ENCODE results near the gene RNF19B. TPM values are rescaled to one million over a fixed set of nuclear protein-coding genes. Genes with fewer than 3 reads are reported as not detected.

RNF19B gene, protein sequence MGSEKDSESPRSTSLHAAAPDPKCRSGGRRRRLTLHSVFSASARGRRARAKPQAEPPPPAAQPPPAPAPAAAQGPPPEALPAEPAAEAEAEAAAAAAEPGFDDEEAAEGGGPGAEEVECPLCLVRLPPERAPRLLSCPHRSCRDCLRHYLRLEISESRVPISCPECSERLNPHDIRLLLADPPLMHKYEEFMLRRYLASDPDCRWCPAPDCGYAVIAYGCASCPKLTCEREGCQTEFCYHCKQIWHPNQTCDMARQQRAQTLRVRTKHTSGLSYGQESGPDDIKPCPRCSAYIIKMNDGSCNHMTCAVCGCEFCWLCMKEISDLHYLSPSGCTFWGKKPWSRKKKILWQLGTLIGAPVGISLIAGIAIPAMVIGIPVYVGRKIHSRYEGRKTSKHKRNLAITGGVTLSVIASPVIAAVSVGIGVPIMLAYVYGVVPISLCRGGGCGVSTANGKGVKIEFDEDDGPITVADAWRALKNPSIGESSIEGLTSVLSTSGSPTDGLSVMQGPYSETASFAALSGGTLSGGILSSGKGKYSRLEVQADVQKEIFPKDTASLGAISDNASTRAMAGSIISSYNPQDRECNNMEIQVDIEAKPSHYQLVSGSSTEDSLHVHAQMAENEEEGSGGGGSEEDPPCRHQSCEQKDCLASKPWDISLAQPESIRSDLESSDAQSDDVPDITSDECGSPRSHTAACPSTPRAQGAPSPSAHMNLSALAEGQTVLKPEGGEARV
- 32.8 and 33.7 TPM in 2 replicates for total RNA-seq

DNA sequence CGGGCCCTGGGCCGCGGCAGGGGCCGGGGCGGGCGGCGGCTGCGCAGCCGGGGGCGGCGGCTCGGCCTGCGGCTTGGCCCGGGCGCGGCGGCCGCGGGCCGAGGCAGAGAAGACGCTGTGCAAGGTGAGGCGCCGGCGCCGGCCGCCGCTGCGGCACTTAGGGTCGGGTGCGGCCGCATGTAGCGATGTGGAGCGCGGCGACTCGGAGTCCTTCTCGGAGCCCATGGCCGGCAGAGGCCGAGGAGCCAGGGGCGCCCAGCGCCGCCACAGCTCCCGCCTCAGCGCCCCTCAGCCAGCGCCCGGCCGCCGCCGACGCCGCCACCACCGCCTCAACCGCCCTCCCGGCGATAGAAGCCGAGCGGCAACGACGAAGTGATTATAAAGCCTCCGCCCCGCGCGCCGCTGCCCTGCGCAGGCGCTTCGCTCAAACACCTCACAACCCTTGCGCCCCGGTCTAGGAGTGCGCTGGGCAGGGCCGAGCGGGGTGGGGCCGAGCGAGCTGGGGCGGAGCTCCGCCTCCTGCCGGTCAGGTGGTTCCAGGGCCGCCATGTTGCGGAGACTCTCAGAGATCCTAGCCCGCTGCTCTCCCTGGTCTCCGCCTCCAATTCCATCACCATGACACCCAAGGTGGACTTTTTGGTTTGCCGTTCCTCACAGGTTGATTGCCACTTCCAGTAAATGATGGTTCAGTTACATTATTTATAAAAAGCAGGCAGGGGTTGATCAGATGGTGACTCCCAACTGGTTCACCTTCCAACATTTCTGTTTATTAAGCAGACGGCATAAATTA, at the start of gene RNF19B:
Gene RNF19B, minus strand, starts transcription at position 349 of the 790 bp plus-strand sequence. Its CDS starts 124 bp downstream, at position 225.
- Histone ChIP-seq H3K4me3 (ENCODE audit: low read depth, low read length) (peak within 1 kb of the TSS; percentile 93), H3K27me3 (ENCODE audit: control insufficient read depth, insufficient read depth, low read length) (no peaks in the 10 kb centered on the region), H3K36me3 (ENCODE audit: control insufficient read depth, insufficient read depth, low read length) (no peaks in the 10 kb centered on the region)
- peak; percentile 72 for DNase-seq (ENCODE audit: low read depth)
- no peak for TF ChIP-seq CTCF (IDR thresholded peaks at IDR 0.05; ENCODE audit: insufficient read depth, low read length, poor library complexity, severe bottlenecking)

DNA sequence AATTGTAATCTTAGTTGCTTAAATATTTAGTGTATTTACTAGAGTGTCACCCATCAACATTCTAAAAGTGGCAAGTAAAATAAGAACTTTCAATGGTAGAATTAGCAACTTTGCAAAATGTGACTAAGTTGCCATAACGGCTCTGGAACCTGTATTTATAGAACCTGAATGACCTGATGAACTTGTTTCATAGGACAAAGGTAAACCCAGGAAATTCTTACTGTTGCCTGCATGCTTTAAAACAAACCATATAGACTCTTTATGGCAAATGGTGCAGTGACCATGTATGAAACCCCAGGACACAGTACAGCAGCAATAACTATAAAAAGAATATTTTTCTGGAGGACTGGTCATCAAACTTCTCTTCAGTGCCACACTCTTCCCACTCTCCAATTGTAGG, 49.2 kb upstream of the RNF19B start:
- no peak for TF ChIP-seq CTCF (IDR thresholded peaks at IDR 0.05; ENCODE audit: insufficient read depth, low read length, poor library complexity, severe bottlenecking)
- Histone ChIP-seq H3K36me3 (ENCODE audit: control insufficient read depth, insufficient read depth, low read length) (no peaks in the 10 kb centered on the region), H3K27me3 (ENCODE audit: control insufficient read depth, insufficient read depth, low read length) (no peaks in the 10 kb centered on the region), H3K4me3 (ENCODE audit: low read depth, low read length) (no peak overlapping the region)
- no peak for DNase-seq (ENCODE audit: low read depth)

DNA sequence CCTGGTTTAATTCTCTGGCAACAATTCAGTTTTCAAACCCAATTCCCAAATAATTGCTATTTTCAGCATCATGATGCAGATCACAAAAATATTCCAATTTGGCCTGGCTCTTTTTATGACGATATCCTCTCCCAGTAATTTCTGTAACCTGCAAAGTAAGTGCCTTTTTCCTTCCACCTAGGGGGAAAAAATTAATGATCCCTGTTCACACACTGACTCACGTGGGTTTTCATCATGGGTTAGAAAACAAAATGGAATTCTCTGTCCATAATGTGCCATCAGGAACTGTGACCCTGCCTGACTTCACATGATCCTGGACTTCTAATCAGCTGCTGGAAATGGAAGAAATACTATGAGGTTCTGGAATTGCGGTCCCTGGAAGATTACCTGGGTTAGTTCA, 47.6 kb upstream of the RNF19B start:
- no peak overlapping the region for H3K4me3 ChIP-seq (ENCODE audit: low read depth, low read length)

DNA sequence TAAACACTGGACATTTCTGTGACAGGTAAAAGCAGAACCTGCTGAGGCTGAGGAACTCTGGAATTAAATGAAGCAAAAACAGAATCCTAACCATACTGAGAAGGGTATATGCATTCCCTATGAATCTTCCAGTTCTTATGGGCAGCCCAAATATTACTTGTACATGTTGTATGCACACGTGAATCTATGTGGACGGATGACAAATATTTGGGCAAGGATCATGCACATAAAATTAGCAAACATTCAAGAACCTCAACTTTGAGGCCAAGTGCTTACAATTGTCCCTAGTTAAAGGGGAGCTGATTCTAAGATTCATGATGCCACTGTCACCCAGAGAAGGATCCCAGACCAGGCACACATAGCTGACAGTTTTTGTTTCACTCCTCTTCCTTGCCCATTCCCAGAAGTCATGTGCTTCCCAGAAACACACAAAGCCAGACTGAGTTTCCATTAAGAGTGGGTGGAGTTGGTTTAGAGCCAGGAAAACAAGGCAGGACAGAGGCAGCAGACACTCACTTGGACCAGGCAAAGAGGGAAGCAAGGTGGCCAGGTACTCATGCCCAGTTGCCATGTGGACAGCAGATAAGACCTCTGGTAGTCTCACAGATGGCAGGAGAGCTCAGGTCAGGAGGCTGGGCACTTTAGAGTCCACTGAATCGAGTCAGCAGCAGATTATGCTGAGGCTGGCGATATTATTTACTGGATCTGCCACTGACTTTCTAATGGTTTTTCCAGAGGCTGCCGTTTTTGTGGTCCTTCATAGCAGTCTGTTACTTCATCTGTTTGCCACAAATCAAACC, 46.5 kb upstream of the RNF19B start:
- TF ChIP-seq CTCF (IDR thresholded peaks at IDR 0.05; ENCODE audit: insufficient read depth, low read length, poor library complexity, severe bottlenecking): no peak
- DNase-seq (ENCODE audit: low read depth): no peak
- H3K36me3 ChIP-seq (ENCODE audit: control insufficient read depth, insufficient read depth, low read length): no peaks in the 10 kb centered on the region
- no peak overlapping the region for H3K4me3 ChIP-seq (ENCODE audit: low read depth, low read length)
- no peaks in the 10 kb centered on the region for H3K27me3 ChIP-seq (ENCODE audit: control insufficient read depth, insufficient read depth, low read length)

More for the DNA sequence above, 47.6 kb upstream of the RNF19B start:
- no peaks in the 10 kb centered on the region for H3K27me3 ChIP-seq (ENCODE audit: control insufficient read depth, insufficient read depth, low read length)
- H3K36me3 ChIP-seq (ENCODE audit: control insufficient read depth, insufficient read depth, low read length): no peaks in the 10 kb centered on the region
- no peak for DNase-seq (ENCODE audit: low read depth)
- no peak for TF ChIP-seq CTCF (IDR thresholded peaks at IDR 0.05; ENCODE audit: insufficient read depth, low read length, poor library complexity, severe bottlenecking)

- Histone ChIP-seq H3K4me3 (ENCODE audit: low read depth, low read length) (no peak overlapping the region), H3K27me3 (ENCODE audit: control insufficient read depth, insufficient read depth, low read length) (no peaks in the 10 kb centered on the region), H3K36me3 (ENCODE audit: control insufficient read depth, insufficient read depth, low read length) (no peaks in the 10 kb centered on the region)
- TF ChIP-seq CTCF (IDR thresholded peaks at IDR 0.05; ENCODE audit: insufficient read depth, low read length, poor library complexity, severe bottlenecking): no peak
- no peak for DNase-seq (ENCODE audit: low read depth)
These were observed 45.0 kb upstream of the RNF19B start for GRCh38 chr1:33009561-33009960.
